ENCODE measurements around the gene S100A11.

S100A11 gene

GRCh38 chr1:151998611-151999362, 38.0 kb downstream of the S100A11 start:
- no peaks in the 10 kb centered on the region for H3K36me3 ChIP-seq (ENCODE audit: control insufficient read depth, insufficient read depth, low read length)
- H3K27me3 ChIP-seq (ENCODE audit: control insufficient read depth, insufficient read depth, low read length): no peaks in the 10 kb centered on the region
- no peak overlapping the region for H3K4me3 ChIP-seq (ENCODE audit: low read depth, low read length)
- H3K9ac ChIP-seq (ENCODE audit: low read depth, low read length): no peak overlapping the region
- no peaks in the 10 kb centered on the region for H3K9me3 ChIP-seq (ENCODE audit: control insufficient read depth, insufficient read depth, low read length)
- peaks cover 10% of the 10 kb centered on the region for H3K4me1 ChIP-seq (ENCODE audit: control insufficient read depth, insufficient read depth, low read length)

DNA sequence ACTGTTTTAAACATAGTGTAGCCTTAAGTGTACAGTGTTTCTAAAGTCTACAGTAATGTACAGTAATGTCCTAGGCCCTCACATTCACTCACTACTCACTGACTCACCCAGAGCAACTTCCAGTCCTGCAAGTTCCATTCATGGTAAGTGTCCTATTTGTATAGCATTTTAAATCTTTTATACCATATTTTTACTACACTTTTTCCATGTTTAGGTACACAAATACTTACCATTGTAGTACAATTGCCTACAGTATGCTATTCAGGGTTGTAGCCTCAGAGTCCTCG, 39.6 kb downstream of the S100A11 start:
- peaks cover 10% of the 10 kb centered on the region for H3K4me1 ChIP-seq (ENCODE audit: control insufficient read depth, insufficient read depth, low read length)
- no peak overlapping the region for H3K9ac ChIP-seq (ENCODE audit: low read depth, low read length)
- no peaks in the 10 kb centered on the region for H3K9me3 ChIP-seq (ENCODE audit: control insufficient read depth, insufficient read depth, low read length)
- H3K4me3 ChIP-seq (ENCODE audit: low read depth, low read length): no peak overlapping the region
- no peaks in the 10 kb centered on the region for H3K36me3 ChIP-seq (ENCODE audit: control insufficient read depth, insufficient read depth, low read length)
- H3K27me3 ChIP-seq (ENCODE audit: control insufficient read depth, insufficient read depth, low read length): no peaks in the 10 kb centered on the region

DNA sequence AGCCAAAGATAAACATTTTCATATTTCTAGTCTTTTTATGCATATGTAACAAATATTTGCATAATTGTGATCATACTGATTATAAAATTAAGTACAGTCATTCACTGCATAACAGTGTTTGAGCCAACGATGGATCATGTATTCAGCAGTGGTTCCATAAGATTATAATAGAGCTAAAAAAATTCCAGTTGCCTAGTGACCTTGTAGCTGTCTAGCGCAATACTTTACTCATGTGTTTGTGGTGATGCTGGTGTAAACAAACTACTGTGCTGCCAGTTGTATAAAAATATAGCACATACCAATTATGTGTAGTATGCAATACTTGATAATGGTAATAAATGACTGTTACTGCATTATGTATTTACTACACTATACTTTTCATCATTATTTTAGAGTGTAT, 41.0 kb downstream of the S100A11 start:
- H3K9me3 ChIP-seq (ENCODE audit: control insufficient read depth, insufficient read depth, low read length): no peaks in the 10 kb centered on the region
- H3K4me1 ChIP-seq (ENCODE audit: control insufficient read depth, insufficient read depth, low read length): peaks cover 16% of the 10 kb centered on the region
- no peaks in the 10 kb centered on the region for H3K36me3 ChIP-seq (ENCODE audit: control insufficient read depth, insufficient read depth, low read length)
- no peaks in the 10 kb centered on the region for H3K27me3 ChIP-seq (ENCODE audit: control insufficient read depth, insufficient read depth, low read length)
- H3K4me3 ChIP-seq (ENCODE audit: low read depth, low read length): no peak overlapping the region
- no peak overlapping the region for H3K9ac ChIP-seq (ENCODE audit: low read depth, low read length)

DNA sequence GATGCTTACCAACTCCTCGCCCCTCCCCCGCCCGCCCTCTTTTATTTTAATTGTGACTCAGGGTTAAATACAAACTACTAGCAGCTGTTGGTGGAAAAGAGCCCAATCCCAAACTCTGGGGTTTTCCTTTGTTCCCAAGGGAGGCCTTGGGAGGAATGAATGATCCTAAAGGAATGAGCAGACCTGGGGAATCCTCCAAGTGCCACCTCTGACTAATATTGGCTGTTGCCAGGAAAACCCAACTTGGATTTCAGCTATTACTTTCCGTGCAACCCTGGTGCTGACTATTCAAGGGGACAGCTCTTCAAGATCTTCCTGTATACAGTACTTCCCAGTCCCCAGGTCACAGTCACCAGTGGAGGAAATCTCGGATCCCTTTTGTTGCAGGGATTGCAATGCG, 41.8 kb downstream of the S100A11 start:
- Histone ChIP-seq H3K9me3 (ENCODE audit: control insufficient read depth, insufficient read depth, low read length) (no peaks in the 10 kb centered on the region), H3K4me1 (ENCODE audit: control insufficient read depth, insufficient read depth, low read length) (peaks cover 16% of the 10 kb centered on the region), H3K36me3 (ENCODE audit: control insufficient read depth, insufficient read depth, low read length) (no peaks in the 10 kb centered on the region), H3K4me3 (ENCODE audit: low read depth, low read length) (no peak overlapping the region), H3K27me3 (ENCODE audit: control insufficient read depth, insufficient read depth, low read length) (no peaks in the 10 kb centered on the region), H3K9ac (ENCODE audit: low read depth, low read length) (no peak overlapping the region)

DNA sequence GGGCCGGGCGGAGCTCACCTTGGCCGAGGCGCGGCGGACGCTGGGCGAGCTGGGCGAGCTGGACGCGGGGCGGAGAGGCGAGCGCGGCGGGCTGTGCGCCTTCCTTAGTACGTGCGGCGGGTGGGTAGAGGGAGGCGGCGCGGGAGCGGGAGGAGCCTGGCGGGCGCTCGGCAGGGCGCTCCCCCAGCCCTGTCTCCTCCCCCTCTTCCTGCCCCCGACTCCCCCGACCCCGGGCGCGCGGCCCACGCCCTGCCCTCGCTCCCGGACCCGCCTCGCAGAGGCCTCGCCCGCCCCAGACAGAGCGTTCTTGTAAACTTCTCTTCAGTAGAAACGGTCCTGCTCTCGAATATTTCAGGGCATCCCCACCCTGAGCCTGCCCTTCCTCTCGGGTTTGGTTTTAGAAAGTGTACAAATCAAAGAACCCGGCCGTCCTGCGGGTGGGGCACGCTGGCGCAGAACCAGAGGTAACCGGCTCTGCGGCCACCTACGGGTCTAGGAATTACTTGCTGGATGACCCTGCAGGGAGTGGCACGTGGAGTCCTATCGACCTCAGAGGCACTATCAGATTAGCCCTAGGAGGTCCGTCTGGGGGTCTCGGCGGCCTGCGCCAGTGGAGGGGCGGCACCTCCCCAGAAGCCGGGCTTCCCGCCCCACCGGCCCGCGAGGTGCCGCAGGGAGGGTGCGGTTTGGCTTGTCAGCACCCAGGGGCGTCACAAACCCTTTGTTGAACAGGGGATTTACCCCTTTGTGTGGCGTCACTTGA, 42.9 kb downstream of the S100A11 start, which contains the start of gene S100A10:
Gene S100A10 (minus strand): TSS at position 126 of the 763 bp plus-strand sequence. CDS start 7,629 bp downstream, outside the sequence.
- Histone ChIP-seq H3K27me3 (ENCODE audit: control insufficient read depth, insufficient read depth, low read length) (no peaks in the 10 kb centered on the region), H3K4me1 (ENCODE audit: control insufficient read depth, insufficient read depth, low read length) (peaks cover 18% of the 10 kb centered on the region), H3K9ac (ENCODE audit: low read depth, low read length) (peak within 1 kb of the TSS; percentile 68), H3K9me3 (ENCODE audit: control insufficient read depth, insufficient read depth, low read length) (no peaks in the 10 kb centered on the region), H3K36me3 (ENCODE audit: control insufficient read depth, insufficient read depth, low read length) (no peaks in the 10 kb centered on the region), H3K4me3 (ENCODE audit: low read depth, low read length) (peak within 1 kb of the TSS; percentile 95)

DNA sequence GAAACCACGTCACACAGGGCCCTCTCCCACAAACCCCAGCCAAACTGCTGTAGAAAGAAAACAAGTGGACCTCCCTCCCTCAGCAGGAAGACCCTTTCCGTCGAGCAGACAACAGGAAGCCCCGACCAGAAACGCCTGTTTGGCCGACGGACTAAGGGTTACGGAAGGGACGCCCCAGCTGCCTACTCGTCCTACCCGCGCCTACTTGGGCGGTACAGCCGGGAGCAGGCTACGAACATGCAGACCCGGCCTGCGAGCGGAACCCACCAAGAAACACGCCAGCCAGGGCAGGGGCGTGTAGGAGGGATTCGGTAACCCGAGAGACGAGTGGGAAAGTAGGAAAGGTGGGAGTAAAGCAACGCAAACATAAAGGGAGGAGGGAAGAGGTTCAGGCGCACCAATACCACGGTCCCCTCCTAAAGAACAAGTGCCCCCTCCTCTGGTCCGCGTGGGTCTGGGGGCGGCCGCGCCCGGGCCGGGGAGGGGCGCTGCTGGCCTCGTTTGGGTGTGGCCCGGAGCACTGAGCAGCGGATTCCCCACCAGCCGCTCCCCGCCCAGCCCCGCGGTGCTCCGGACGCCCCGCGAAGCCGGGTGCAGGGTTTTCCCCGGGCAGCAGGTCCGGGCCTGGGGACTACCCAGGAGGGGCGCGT, 43.6 kb downstream of the S100A11 start:
- H3K4me3 ChIP-seq (ENCODE audit: low read depth, low read length): peak overlapping the region; percentile 95
- H3K9me3 ChIP-seq (ENCODE audit: control insufficient read depth, insufficient read depth, low read length): no peaks in the 10 kb centered on the region
- no peaks in the 10 kb centered on the region for H3K36me3 ChIP-seq (ENCODE audit: control insufficient read depth, insufficient read depth, low read length)
- peak overlapping the region; percentile 68 for H3K9ac ChIP-seq (ENCODE audit: low read depth, low read length)
- no peaks in the 10 kb centered on the region for H3K27me3 ChIP-seq (ENCODE audit: control insufficient read depth, insufficient read depth, low read length)
- peaks cover 22% of the 10 kb centered on the region for H3K4me1 ChIP-seq (ENCODE audit: control insufficient read depth, insufficient read depth, low read length)

GRCh38 chr1:151992303-151993083, 44.3 kb downstream of the S100A11 start:
- Histone ChIP-seq H3K4me3 (ENCODE audit: low read depth, low read length) (peak overlapping the region; percentile 95), H3K27me3 (ENCODE audit: control insufficient read depth, insufficient read depth, low read length) (no peaks in the 10 kb centered on the region), H3K9me3 (ENCODE audit: control insufficient read depth, insufficient read depth, low read length) (no peaks in the 10 kb centered on the region), H3K9ac (ENCODE audit: low read depth, low read length) (peak overlapping the region; percentile 68), H3K4me1 (ENCODE audit: control insufficient read depth, insufficient read depth, low read length) (peaks cover 22% of the 10 kb centered on the region), H3K36me3 (ENCODE audit: control insufficient read depth, insufficient read depth, low read length) (no peaks in the 10 kb centered on the region)

DNA sequence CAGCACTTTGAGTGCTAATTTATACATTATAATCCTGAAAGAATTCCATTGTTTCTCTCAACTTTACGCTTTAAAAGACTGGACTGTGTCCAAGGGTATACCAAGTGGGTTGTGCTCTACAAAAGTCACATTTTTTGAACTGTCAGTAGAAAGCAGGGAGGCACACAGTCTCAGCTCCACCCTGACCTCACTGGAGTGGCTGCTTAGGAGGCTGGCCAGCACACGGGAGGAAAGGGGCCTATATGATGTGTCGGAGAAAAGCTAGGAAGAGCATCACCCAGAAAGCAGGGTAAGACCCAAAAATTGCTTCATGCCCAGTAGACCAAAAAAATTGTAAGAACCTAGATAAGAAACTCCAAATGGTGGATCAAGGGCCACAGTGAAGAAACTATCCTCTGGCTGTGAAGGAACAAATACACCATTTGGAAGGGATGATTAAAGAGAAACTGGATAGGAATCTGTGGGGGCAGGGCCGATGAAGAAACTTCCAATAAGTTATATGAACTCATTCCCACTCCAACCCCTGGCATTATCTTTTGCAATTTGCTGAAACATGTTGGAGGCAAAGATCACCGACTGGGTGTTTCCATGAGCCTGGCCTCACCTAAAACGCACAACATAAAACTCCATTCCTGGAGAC, 45.0 kb downstream of the S100A11 start:
- Histone ChIP-seq H3K9ac (ENCODE audit: low read depth, low read length) (no peak overlapping the region), H3K4me3 (ENCODE audit: low read depth, low read length) (peak overlapping the region; percentile 95), H3K27me3 (ENCODE audit: control insufficient read depth, insufficient read depth, low read length) (no peaks in the 10 kb centered on the region), H3K4me1 (ENCODE audit: control insufficient read depth, insufficient read depth, low read length) (peaks cover 22% of the 10 kb centered on the region), H3K36me3 (ENCODE audit: control insufficient read depth, insufficient read depth, low read length) (no peaks in the 10 kb centered on the region), H3K9me3 (ENCODE audit: control insufficient read depth, insufficient read depth, low read length) (no peaks in the 10 kb centered on the region)

DNA sequence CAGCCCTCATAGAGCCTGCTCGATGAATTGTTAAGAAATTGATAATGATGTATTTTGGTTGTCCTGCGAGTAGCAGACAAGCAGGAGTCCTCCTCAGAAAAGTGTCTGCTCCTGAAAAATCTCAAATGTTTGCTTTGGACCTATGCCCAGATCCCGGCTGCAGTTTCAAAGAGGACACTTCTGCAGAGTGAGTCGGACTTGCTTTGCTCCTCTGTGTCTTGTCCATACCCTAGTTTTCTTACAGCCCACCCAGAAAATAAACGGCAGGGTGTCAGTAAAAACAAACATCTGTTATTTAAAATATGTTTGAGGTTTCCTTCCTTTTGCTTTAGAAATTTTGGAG, 46.0 kb downstream of the S100A11 start:
- no peaks in the 10 kb centered on the region for H3K36me3 ChIP-seq (ENCODE audit: control insufficient read depth, insufficient read depth, low read length)
- H3K27me3 ChIP-seq (ENCODE audit: control insufficient read depth, insufficient read depth, low read length): no peaks in the 10 kb centered on the region
- no peak overlapping the region for H3K4me3 ChIP-seq (ENCODE audit: low read depth, low read length)
- no peaks in the 10 kb centered on the region for H3K9me3 ChIP-seq (ENCODE audit: control insufficient read depth, insufficient read depth, low read length)
- H3K9ac ChIP-seq (ENCODE audit: low read depth, low read length): no peak overlapping the region
- H3K4me1 ChIP-seq (ENCODE audit: control insufficient read depth, insufficient read depth, low read length): peaks cover 26% of the 10 kb centered on the region

GRCh38 chr1:151990058-151990855, 46.5 kb downstream of the S100A11 start:
- Histone ChIP-seq H3K4me3 (ENCODE audit: low read depth, low read length) (no peak overlapping the region), H3K9ac (ENCODE audit: low read depth, low read length) (no peak overlapping the region), H3K9me3 (ENCODE audit: control insufficient read depth, insufficient read depth, low read length) (no peaks in the 10 kb centered on the region), H3K27me3 (ENCODE audit: control insufficient read depth, insufficient read depth, low read length) (no peaks in the 10 kb centered on the region), H3K4me1 (ENCODE audit: control insufficient read depth, insufficient read depth, low read length) (peaks cover 24% of the 10 kb centered on the region), H3K36me3 (ENCODE audit: control insufficient read depth, insufficient read depth, low read length) (peaks cover 2% of the 10 kb centered on the region)

All from iPS-15b (cell line).